B cell (primary cell): ENCODE results near the gene SRRM3.

Experiments
- CTCF ChIP-seq: fragments of 200-600 bp; IDR thresholded peaks from one replicate; pipeline ENCODE4 v1.8.0; 2022; ENCODE audit warnings: antibody characterized with exemption, mild to moderate bottlenecking
- EZH2 ChIP-seq: IDR thresholded peaks from 2 replicates; pipeline ENCODE4 v1.6.1; 2012; ENCODE audit warnings: borderline replicate concordance, low read depth, mild to moderate bottlenecking, moderate library complexity, low read length; ENCODE audit not compliant: insufficient read depth, poor library complexity, severe bottlenecking

GRCh38 chr7:76281006-76281705 is 79.5 kb downstream of the SRRM3 start:
- TF ChIP-seq CTCF (peak; percentile 13), EZH2 (peak; percentile 32)
